ENCODE data around the gene ERP27.

Gene ERP27

DNA sequence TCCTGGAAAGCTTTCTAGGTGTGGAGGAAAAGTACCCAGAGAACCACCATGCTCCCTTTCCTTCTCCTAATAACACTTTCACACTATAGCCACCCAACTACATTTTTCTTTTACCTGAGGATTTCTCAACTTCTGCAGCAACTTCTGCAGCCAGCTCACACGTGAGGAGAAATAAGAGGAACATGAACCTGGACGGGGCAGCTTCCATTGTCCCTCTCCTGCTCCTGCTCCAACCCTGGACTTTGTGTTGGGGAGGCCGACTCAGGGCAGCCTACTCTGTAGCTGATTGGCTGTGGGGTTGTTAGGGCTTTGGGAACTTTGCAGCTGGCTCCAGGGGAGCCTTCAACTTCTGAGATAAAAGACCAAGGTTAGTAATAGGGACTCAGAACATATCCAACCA lies at the start of gene ERP27:
TSS of gene ERP27 (minus strand) at position 237 of the 400 bp plus-strand sequence. CDS start at position 208, 29 bp downstream.
- H3K27me3 Mint-ChIP-seq: no peaks in the 10 kb centered on the region
- H3K4me1 Mint-ChIP-seq: peaks cover 19 to 40% of the 10 kb centered on the region in 2 donors
- H3K9me3 Mint-ChIP-seq: peaks cover 0 to 4% of the 10 kb centered on the region in 2 donors
- H3K4me3 Mint-ChIP-seq: peak within 1 kb of the TSS in 1 of 2 donors; percentile 31
- H3K36me3 Mint-ChIP-seq: peaks cover 40 to 58% of the 10 kb centered on the region in 2 donors
- DNase-seq (no peak), ATAC-seq (replicated peaks) (no peak)
- H3K27ac Mint-ChIP-seq: peak within 1 kb of the TSS; percentile 90

DNA sequence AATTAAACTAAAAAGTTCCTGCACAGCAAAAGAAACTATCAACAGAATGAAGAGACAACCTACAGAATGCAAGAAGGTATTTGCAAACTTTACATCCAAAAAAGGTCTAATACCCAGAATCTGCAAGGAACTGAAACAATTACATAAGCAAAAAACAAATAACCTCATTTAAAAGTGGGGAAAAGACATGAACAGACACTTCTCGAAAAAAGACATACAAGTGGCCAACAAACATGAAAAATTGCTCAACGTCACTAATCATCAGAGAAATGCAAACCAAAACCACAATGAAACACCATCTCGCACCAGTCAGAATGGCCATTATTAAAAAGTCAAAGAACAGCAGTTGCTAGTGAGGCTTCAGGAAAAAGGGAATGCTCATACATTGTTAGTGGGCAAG lies 49.7 kb upstream of the ERP27 start:
- DNase-seq: no peak
- Mint-ChIP-seq H3K27ac (no peak overlapping the region), H3K4me3 (no peak overlapping the region), H3K9me3 (peaks cover 14 to 16% of the 10 kb centered on the region in 2 donors), H3K4me1 (peaks cover 35 to 64% of the 10 kb centered on the region in 2 donors), H3K27me3 (no peaks in the 10 kb centered on the region), H3K36me3 (peaks cover 7 to 19% of the 10 kb centered on the region in 2 donors)
- ATAC-seq (replicated peaks): no peak

DNA sequence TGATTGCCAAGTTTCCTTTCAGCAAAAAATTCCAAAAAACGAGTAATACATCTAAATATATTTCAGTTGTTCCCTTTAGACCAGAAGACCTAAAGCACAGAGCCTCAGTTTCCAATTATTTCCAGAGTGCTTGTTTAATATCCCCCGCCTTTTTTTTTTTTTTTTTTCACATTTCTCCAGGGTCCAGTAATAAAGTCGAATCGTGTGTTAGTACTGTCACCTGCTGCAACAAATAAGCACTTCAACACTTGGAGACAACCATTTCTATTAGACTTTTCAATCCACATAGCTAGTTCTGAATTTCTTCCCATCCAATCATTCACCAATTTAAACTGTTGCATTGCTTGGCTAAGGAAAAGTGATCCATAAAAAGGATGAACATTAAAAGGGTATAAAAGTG lies 48.1 kb upstream of the ERP27 start:
- Mint-ChIP-seq H3K36me3 (peaks cover 6 to 18% of the 10 kb centered on the region in 2 donors), H3K4me1 (peaks cover 37 to 73% of the 10 kb centered on the region in 2 donors), H3K27me3 (no peaks in the 10 kb centered on the region), H3K27ac (no peak overlapping the region), H3K9me3 (peaks cover 14 to 15% of the 10 kb centered on the region in 2 donors), H3K4me3 (no peak overlapping the region)
- DNase-seq: no peak
- ATAC-seq (replicated peaks): no peak

DNA sequence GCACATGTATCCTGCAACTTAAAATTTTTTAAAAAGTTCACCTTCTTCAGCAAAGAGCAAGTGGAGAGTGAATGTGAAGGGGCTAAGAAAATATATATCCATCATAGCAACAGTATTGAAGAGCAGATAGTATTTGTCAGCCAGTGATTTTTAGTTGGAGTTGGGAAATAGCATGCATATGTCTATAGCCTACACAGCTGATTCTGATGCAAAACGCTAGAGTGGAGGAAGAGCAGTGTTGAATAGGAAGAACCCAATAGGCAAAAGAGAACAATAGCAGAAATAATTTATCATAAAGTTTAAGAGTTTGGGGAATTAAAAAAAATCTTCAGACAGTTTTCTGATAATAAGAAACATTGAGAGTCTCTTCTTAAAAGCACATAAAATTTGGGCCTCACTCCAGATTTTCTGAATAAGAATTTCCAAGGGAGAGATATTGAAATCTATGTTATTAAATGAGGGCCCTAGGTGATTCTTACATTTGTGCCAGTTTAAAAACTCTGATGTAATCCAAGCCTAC lies 46.5 kb upstream of the ERP27 start:
- peaks cover under 1 to 7% of the 10 kb centered on the region in 2 donors for H3K36me3 Mint-ChIP-seq
- H3K9me3 Mint-ChIP-seq: peaks cover 9 to 12% of the 10 kb centered on the region in 2 donors
- DNase-seq (no peak), ATAC-seq (replicated peaks) (no peak)
- H3K27me3 Mint-ChIP-seq: no peaks in the 10 kb centered on the region
- no peak overlapping the region for H3K4me3 Mint-ChIP-seq
- H3K27ac Mint-ChIP-seq: no peak overlapping the region
- peaks cover 41 to 73% of the 10 kb centered on the region in 2 donors for H3K4me1 Mint-ChIP-seq

DNA sequence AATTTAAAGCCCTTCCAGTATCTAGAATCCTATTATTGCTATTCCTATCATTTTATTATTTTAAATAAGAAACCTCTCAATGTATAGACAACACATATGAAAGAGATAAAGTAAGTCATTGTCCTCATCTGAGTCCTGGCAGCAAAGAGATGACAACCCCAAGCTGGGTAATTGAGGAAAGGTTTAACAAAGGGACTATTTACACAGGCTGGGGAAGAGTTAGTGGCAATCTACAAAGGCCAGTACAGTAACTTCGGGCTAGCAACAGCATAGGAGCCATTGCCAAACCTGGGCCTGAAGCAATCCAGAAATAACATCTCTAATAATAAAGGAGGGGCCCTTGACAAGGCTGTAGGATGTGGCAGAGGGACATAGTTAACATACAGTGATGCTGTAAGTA lies 45.7 kb upstream of the ERP27 start:
- ATAC-seq (replicated peaks) (no peak), DNase-seq (no peak)
- H3K27me3 Mint-ChIP-seq: no peaks in the 10 kb centered on the region
- no peaks in the 10 kb centered on the region for H3K36me3 Mint-ChIP-seq
- H3K9me3 Mint-ChIP-seq: peaks cover 5 to 9% of the 10 kb centered on the region in 2 donors
- no peak overlapping the region for H3K4me3 Mint-ChIP-seq
- H3K27ac Mint-ChIP-seq: no peak overlapping the region
- peaks cover 36 to 73% of the 10 kb centered on the region in 2 donors for H3K4me1 Mint-ChIP-seq

DNA sequence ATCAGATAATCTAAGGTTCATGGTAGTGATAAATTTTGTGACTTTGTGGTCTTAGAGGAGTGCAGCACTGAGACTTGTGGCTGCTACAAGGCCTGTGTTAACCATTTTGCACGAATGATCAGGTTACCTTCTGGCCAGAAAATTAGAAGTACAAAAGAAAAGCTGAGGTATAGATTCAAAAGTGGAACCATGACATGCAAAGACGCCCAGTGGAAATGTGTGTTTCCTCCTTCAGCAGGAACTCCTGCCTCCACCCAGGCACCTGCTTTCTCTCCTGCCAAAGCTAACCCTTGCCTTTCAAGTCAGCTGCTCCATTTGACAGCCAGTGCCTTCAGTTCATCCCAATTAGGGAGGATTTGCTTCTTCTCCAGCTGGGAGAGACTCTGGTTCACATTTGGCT lies 44.7 kb upstream of the ERP27 start:
- Mint-ChIP-seq H3K27me3 (no peaks in the 10 kb centered on the region), H3K4me3 (no peak overlapping the region), H3K36me3 (no peaks in the 10 kb centered on the region), H3K9me3 (peaks cover 0 to 2% of the 10 kb centered on the region in 2 donors), H3K27ac (peak overlapping the region; percentile 59), H3K4me1 (peaks cover 29 to 70% of the 10 kb centered on the region in 2 donors)
- DNase-seq (no peak), ATAC-seq (replicated peaks) (peak in 1 of 2 donors; percentile 33)

DNA sequence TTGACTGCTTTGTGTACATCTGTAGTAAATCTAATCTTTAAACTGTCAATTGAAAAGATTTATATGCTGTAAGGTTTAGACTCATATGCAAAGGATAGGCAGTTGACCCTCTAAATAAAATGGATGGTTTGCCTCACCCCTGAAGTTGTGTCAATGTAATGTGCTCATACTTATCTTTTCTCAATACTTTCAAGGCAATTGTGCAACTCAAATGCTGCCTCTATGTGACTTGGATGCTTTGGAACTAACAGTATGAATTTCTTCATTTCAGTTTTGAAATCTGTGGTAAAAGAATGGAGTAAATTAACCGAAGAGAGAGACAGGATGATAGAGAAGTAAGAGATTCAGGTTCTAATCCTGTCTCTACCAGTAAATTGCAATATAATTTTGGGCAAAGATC lies 44.2 kb upstream of the ERP27 start:
- H3K27me3 Mint-ChIP-seq: no peaks in the 10 kb centered on the region
- no peak for DNase-seq
- ATAC-seq (replicated peaks): no peak
- H3K9me3 Mint-ChIP-seq: no peaks in the 10 kb centered on the region
- no peak overlapping the region for H3K4me3 Mint-ChIP-seq
- no peaks in the 10 kb centered on the region for H3K36me3 Mint-ChIP-seq
- no peak overlapping the region for H3K27ac Mint-ChIP-seq
- peaks cover 27 to 66% of the 10 kb centered on the region in 2 donors for H3K4me1 Mint-ChIP-seq

DNA sequence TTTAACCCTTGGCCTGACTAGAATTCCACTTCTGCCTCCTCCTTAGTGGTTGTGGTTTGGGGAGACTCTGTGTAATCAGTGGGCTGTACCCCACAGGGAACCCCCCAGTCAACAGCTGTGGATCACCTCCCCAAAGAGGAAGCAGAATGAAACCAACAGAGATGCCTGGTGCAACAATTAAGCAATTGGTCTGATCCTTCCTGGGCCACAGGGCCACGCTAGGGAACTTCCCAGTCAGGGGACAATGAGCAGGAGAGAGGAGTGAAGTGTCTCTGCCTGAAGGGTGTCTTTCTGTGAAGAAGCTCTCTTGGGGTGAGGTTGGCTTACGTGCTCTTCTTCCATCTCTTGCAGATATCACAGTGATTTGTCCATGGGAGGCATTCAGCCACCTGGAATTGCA lies 42.7 kb upstream of the ERP27 start:
- H3K36me3 Mint-ChIP-seq: no peaks in the 10 kb centered on the region
- H3K27ac Mint-ChIP-seq: peak overlapping the region; percentile 76
- peaks cover 27 to 65% of the 10 kb centered on the region in 2 donors for H3K4me1 Mint-ChIP-seq
- ATAC-seq (replicated peaks) (peak; percentile 89 to 95), DNase-seq (peak; percentile 46)
- H3K4me3 Mint-ChIP-seq: peak overlapping the region in 1 of 2 donors; percentile 21
- H3K9me3 Mint-ChIP-seq: no peaks in the 10 kb centered on the region
- no peaks in the 10 kb centered on the region for H3K27me3 Mint-ChIP-seq

DNA sequence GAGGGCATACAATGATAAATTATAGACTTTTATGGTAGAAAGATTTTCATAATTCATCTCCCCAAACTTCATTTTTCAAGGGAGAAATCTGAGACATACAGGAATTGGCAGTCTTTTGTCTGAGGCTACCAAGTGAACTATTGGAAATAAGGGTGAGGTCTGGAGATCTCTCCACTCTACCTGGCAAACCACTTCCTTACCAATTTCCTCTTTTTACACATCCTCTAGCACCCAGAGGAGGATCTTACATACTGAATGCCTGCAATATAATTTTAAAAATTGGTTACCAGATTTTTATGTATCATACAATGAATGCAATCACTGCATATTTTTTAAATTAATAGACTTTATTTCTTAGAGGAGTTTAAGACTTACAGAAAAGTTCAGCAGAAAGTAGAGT lies 41.1 kb upstream of the ERP27 start:
- DNase-seq (no peak), ATAC-seq (replicated peaks) (no peak)
- Mint-ChIP-seq H3K27me3 (no peaks in the 10 kb centered on the region), H3K36me3 (no peaks in the 10 kb centered on the region), H3K27ac (no peak overlapping the region), H3K9me3 (no peaks in the 10 kb centered on the region), H3K4me1 (peaks cover 27 to 60% of the 10 kb centered on the region in 2 donors), H3K4me3 (no peak overlapping the region)

DNA sequence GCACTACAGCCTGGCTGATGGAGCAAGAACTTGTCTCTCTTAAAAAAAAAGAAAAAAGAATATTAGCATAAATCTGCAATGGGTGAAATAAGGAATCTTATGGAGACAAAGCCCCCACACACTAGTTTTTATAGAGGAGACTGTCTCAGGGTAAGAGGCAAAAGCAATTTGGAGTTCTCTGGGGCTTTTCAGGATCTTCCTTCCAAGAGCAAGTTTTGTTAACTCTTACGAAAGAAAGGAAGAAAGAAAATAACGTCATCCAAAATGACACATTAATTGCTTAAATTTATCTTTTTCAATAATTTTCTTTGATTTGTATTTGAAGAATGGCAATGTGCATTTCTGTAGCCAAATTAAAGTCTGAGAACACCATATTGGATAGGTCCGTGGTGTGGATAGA lies 38.3 kb upstream of the ERP27 start:
- H3K4me1 Mint-ChIP-seq: peaks cover 18 to 33% of the 10 kb centered on the region in 2 donors
- ATAC-seq (replicated peaks) (no peak), DNase-seq (no peak)
- no peaks in the 10 kb centered on the region for H3K27me3 Mint-ChIP-seq
- no peak overlapping the region for H3K4me3 Mint-ChIP-seq
- H3K27ac Mint-ChIP-seq: no peak overlapping the region
- H3K9me3 Mint-ChIP-seq: no peaks in the 10 kb centered on the region
- H3K36me3 Mint-ChIP-seq: no peaks in the 10 kb centered on the region

DNA sequence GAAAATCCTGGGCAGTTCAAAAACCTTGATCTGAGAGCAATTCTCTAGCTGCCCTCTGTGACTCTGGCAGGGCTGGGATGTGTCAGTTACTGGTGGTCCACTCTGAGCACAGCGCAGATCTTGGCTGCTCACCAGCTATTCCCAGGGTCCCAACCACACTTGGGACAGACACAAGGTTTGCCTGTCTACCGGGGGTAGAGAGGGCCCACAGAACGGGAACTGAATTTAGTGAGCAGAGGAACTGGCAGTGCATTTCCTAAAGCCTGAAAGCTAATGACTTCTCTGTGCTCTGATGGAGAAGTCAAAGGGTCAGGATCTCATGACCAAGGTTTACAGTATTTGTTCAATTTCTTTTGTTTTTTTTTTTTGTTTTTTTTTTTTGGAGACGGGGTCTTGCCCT lies 37.1 kb upstream of the ERP27 start:
- H3K4me3 Mint-ChIP-seq: no peak overlapping the region
- no peaks in the 10 kb centered on the region for H3K9me3 Mint-ChIP-seq
- DNase-seq (no peak), ATAC-seq (replicated peaks) (no peak)
- peaks cover 6 to 21% of the 10 kb centered on the region in 2 donors for H3K4me1 Mint-ChIP-seq
- H3K27ac Mint-ChIP-seq: no peak overlapping the region
- no peaks in the 10 kb centered on the region for H3K27me3 Mint-ChIP-seq
- no peaks in the 10 kb centered on the region for H3K36me3 Mint-ChIP-seq

DNA sequence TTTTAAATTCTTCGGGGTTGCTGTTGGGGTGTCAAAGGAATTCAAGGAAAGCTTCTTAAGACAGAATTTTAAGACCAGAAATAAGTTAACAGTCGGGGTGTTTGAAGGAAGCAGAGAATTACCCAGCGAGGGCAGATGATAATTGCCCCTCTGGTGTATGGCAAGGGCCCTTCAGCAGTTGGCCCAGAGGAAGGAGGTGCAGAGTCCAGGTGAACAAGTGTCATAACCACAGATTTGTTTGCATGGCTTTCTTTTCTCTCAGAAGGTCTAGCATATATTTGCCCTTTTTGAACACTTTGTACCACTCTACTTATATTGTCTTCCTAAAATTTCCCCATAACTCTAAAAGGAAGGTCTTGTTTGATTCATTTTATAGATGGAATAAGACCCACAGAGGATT lies 36.3 kb upstream of the ERP27 start:
- Mint-ChIP-seq H3K27me3 (no peaks in the 10 kb centered on the region), H3K36me3 (no peaks in the 10 kb centered on the region), H3K4me1 (peaks cover 2 to 13% of the 10 kb centered on the region in 2 donors), H3K9me3 (no peaks in the 10 kb centered on the region), H3K27ac (no peak overlapping the region), H3K4me3 (no peak overlapping the region)
- ATAC-seq (replicated peaks) (no peak), DNase-seq (no peak)

DNA sequence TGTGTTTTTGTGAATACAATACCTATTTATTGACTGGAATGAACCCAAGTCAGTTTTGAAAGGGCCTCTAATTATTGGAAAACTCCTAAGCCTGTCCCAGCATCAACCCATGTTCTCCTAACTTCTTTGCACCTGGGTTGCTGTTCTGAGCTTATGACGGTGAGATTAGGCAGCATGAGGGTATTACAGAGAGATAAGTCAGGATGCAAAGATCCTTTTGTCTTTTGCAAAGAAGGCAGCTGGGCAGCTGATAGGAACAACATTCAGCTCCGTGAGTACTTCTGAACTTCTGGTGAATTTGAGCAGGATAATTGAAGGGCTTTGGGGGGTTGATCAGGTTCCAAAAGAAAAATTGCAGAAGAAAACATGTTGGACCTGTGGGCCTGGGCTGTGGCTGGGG lies 34.5 kb upstream of the ERP27 start, which contains the start of gene PDE6H:
TSS of gene PDE6H (plus strand) at position 227 of the 400 bp plus-strand sequence. CDS start 4,971 bp downstream, outside the sequence.
- peaks cover 0 to 2% of the 10 kb centered on the region in 2 donors for H3K4me1 Mint-ChIP-seq
- ATAC-seq (replicated peaks) (no peak), DNase-seq (no peak)
- no peaks in the 10 kb centered on the region for H3K36me3 Mint-ChIP-seq
- H3K4me3 Mint-ChIP-seq: no peak within 1 kb of the TSS
- H3K27me3 Mint-ChIP-seq: no peaks in the 10 kb centered on the region
- H3K9me3 Mint-ChIP-seq: no peaks in the 10 kb centered on the region
- H3K27ac Mint-ChIP-seq: no peak within 1 kb of the TSS

DNA sequence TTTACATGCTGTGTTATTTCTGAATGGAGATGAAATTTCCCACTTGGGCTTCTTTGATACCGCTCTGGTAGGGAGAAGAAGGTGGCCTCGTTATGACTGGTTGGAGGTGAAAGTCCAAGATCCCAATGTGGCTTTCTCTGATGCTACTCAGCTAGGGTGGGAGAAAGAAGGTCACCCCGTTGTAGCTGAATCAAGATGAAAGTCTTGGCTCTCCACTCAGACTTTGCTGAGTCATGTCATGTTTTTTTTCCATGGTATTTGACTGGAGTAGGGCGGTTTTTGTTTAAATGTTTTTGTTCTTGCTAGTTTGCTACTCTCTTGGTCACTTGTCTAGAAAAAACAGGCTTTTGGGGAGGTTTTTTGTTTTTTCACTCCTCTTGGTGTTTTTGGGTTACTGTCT lies 32.1 kb upstream of the ERP27 start:
- H3K9me3 Mint-ChIP-seq: no peaks in the 10 kb centered on the region
- H3K4me1 Mint-ChIP-seq: peaks cover 4 to 5% of the 10 kb centered on the region in 2 donors
- H3K36me3 Mint-ChIP-seq: no peaks in the 10 kb centered on the region
- no peak for ATAC-seq (replicated peaks)
- no peak for DNase-seq
- no peak overlapping the region for H3K27ac Mint-ChIP-seq
- no peak overlapping the region for H3K4me3 Mint-ChIP-seq
- H3K27me3 Mint-ChIP-seq: no peaks in the 10 kb centered on the region

DNA sequence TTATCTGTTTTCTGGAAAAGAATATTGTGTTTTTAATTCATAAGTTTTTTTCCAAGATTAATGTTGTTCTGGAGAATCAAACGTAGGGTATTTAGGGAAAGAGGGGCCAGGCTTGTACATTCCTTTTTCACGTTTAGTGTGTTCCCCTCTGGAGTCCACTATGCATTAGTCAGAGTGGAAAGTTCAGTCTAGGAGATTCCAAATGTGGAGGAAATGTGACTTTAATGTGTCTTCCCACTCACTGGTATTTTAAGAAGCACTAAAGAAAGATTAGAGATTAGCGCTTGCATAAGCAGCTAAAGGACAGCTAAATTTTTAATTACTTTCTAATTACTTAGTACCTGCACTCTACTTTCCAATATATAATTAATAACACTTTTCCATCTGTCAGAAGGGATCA lies 30.1 kb upstream of the ERP27 start:
- DNase-seq (no peak), ATAC-seq (replicated peaks) (no peak)
- Mint-ChIP-seq H3K4me1 (peaks cover 9 to 18% of the 10 kb centered on the region in 2 donors), H3K9me3 (no peaks in the 10 kb centered on the region), H3K27ac (no peak overlapping the region), H3K4me3 (no peak overlapping the region), H3K27me3 (no peaks in the 10 kb centered on the region), H3K36me3 (no peaks in the 10 kb centered on the region)
